Vagina (tissue), 2 donors: ENCODE data around the gene TMEM234. TPM values are rescaled to one million over a fixed set of nuclear protein-coding genes. Genes with fewer than 3 reads are reported as not detected.

ENCODE experiments used
- DNase-seq, 2 donors: peaks; one replicate each; pipeline ENCODE4 v3.0.0-alpha.2; 2017; ENCODE audit errors: extremely low spot score in 2 of 2
- H3K27ac ChIP-seq: fragments of 200-600 bp; sonication (generic); one replicate; pipeline ENCODE4 v1.5.1; 2019
- H3K27me3 ChIP-seq: fragments of 200-600 bp; sonication (generic); one replicate; pipeline ENCODE4 v1.5.1; 2019
- H3K36me3 ChIP-seq, 2 donors: fragments of 200-600 bp; sonication (generic); one replicate each; pipeline ENCODE4 v1.5.1; 2017 to 2019
- H3K4me1 ChIP-seq: fragments of 200-600 bp; sonication (generic); one replicate; pipeline ENCODE4 v1.5.1; 2019
- H3K4me3 ChIP-seq, 2 donors: fragments of 200-600 bp; sonication (generic); 1 replicate in 1 of 2; 2 replicates in 1 of 2; pipeline ENCODE4 v1.5.1; 2016 to 2019
- H3K9me3 ChIP-seq: fragments of 200-600 bp; sonication (generic); one replicate; pipeline ENCODE4 v1.5.1; 2019
- POLR2A ChIP-seq, 2 donors: fragments of 450-650 bp; IDR thresholded peaks; one replicate each; pipeline ENCODE4 v1.6.1; 2017; ENCODE audit warnings: antibody characterized with exemption in 2 of 2, mild to moderate bottlenecking in 2 of 2, moderate library complexity in 2 of 2
- POLR2AphosphoS5 ChIP-seq, 2 donors: sonication (generic); formaldehyde crosslinking; IDR thresholded peaks; one replicate each; pipeline ENCODE4 v1.9.0; 2017; ENCODE audit warnings: antibody characterized with exemption in 2 of 2, mild to moderate bottlenecking in 2 of 2, low read depth in 1 of 2; ENCODE audit not compliant: insufficient read depth in 1 of 2
- intact Hi-C: fragments of 100-400 bp; cut with DNase I; formaldehyde crosslinking; loops from one replicate; pipeline ENCODE4 v1.15.1; 2023
- total RNA-seq: library from RNA; depleted of rRNA; stranded (reverse); fragments of >200 nt; gene quantifications from one replicate; pipeline ENCODE4 v1.2.3, GENCODE V29; 2016
- TF ChIP-seq, protein P1 (sequence below), 3 experiments: fragments of 450-650 bp in 2 of 3; fragments of 200-600 bp in 1 of 3; sonication (generic) in 1 of 3; IDR thresholded peaks; one replicate each; pipeline ENCODE4 v1.5.1; 2017 to 2019; ENCODE audit warnings: antibody characterized with exemption in 3 of 3, mild to moderate bottlenecking in 2 of 3, moderate library complexity in 2 of 3

The TMEM234 gene
- total RNA-seq, 1 donor from 2014 or later = 8.3 TPM

DNA sequence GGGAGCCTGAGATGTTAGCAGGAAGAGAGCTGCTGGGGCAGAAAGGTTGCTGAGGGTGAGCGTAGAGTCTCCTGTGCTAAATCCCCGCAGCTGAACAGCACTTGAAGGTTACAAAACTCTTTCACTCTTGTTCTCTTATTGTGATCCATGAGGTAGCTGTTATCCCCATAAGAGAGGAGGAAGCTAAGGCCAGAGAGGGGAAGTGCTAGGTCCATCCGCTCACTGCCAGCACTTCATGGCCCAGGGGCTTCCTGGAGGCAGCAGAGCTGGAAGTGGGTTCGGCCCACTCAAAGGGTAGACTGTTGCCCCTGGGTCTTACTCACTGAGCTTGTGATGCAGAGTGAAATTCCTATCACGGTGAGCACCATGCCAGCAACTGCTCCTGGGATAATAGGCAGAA lies 5.6 kb downstream of the TMEM234 start:
- Histone ChIP-seq H3K9me3 (no peaks in the 10 kb centered on the region), H3K4me3 (no peak overlapping the region), H3K4me1 (peaks cover 12% of the 10 kb centered on the region), H3K36me3 (peaks cover 0 to 22% of the 10 kb centered on the region in 2 donors), H3K27me3 (no peaks in the 10 kb centered on the region), H3K27ac (no peak overlapping the region)
- intact Hi-C loops = no loop called here
- no peak for TF ChIP-seq POLR2A (IDR thresholded peaks at IDR 0.05)
- no peak for DNase-seq

DNA sequence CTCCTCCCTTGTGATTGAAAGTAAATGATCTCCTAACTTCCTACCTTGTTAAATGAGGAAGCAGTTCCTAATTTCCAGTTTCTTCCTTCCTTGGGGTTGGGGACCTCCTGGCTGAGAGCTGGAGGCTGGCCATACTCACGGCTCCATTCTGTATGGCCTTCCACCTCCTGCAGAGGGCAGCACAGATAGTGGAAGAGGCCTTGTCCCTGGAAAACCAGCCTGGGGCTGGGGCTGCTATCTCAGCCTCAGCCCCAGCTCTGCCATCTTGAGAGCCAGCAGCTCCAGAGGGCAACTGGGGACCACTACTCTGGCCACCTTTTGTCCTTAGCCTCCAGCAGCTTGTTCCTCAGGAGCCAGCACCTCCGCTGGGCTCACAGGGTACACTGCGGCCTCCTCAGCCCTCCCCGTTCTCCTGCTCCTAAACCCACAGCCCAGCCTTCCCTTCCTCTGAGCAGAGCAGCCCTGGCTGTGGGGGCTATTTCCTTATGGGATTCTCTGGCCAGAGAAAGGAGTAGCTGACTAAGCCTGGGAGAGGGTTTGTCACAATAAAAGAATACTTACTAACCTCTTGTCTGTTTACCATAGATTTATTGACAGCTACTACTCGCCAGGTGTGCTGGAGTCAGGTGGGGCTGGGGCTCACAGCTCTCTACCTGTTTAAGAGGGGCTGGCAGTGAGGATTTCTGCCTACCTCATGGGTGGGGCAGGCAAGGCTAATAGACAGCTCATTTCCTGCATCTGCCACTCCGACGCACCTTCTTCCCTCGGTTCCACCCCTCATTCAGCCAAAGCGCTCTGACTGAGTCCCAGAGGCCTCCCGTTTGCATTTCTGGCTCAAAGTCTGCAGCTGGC lies 6.3 kb downstream of the TMEM234 start:
- Histone ChIP-seq H3K4me1 (peaks cover 5% of the 10 kb centered on the region), H3K4me3 (no peak overlapping the region), H3K36me3 (peaks cover 0 to 22% of the 10 kb centered on the region in 2 donors), H3K9me3 (no peaks in the 10 kb centered on the region), H3K27me3 (no peaks in the 10 kb centered on the region), H3K27ac (no peak overlapping the region)
- TF ChIP-seq, protein P1, sequence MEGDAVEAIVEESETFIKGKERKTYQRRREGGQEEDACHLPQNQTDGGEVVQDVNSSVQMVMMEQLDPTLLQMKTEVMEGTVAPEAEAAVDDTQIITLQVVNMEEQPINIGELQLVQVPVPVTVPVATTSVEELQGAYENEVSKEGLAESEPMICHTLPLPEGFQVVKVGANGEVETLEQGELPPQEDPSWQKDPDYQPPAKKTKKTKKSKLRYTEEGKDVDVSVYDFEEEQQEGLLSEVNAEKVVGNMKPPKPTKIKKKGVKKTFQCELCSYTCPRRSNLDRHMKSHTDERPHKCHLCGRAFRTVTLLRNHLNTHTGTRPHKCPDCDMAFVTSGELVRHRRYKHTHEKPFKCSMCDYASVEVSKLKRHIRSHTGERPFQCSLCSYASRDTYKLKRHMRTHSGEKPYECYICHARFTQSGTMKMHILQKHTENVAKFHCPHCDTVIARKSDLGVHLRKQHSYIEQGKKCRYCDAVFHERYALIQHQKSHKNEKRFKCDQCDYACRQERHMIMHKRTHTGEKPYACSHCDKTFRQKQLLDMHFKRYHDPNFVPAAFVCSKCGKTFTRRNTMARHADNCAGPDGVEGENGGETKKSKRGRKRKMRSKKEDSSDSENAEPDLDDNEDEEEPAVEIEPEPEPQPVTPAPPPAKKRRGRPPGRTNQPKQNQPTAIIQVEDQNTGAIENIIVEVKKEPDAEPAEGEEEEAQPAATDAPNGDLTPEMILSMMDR (IDR thresholded peaks at IDR 0.05) = peak in 2 of 3 experiments; percentile 24 to 37
- TF ChIP-seq POLR2A (IDR thresholded peaks at IDR 0.05) (no peak), POLR2AphosphoS5 (IDR thresholded peaks at IDR 0.05; ENCODE audit: insufficient read depth in 1 of 2, low read depth in 1 of 2) (peak in 1 of 2 donors; percentile 25)
- intact Hi-C loops = no loop called here
- DNase-seq = no peak

DNA sequence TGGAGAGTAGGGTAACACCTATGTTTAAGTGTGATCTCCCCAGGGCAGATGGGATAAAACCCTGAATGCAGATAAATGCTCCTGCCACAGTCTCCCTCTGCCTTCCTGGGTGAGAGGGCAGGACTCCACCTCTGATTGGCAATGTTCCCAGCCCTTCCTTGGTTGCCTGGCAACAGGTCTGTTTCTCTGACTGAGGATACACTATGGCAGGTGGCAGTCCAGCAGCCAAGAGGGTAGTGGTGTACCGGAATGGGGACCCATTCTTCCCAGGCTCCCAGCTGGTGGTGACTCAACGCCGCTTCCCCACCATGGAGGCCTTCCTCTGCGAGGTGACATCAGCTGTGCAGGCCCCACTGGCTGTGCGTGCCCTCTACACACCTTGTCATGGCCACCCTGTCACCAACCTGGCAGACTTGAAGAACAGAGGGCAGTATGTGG lies 13.2 kb downstream of the TMEM234 start, which contains the start of gene DCDC2B:
TSS of gene DCDC2B (plus strand) at position 199 of the 438 bp plus-strand sequence. CDS start at position 204, 5 bp downstream.
- H3K27ac ChIP-seq = no peak within 1 kb of the TSS
- no peak within 1 kb of the TSS for H3K4me3 ChIP-seq
- TF ChIP-seq, protein P1 (IDR thresholded peaks at IDR 0.05) = no peak
- peak in 1 of 2 donors; percentile 29 for TF ChIP-seq POLR2AphosphoS5 (IDR thresholded peaks at IDR 0.05; ENCODE audit: insufficient read depth in 1 of 2, low read depth in 1 of 2)
- H3K9me3 ChIP-seq = no peaks in the 10 kb centered on the region
- intact Hi-C loops = no loop called here
- H3K27me3 ChIP-seq = no peaks in the 10 kb centered on the region
- no peak for DNase-seq
- H3K36me3 ChIP-seq = no peaks in the 10 kb centered on the region
- peaks cover 16% of the 10 kb centered on the region for H3K4me1 ChIP-seq

GRCh38 chr1:32208469-32208868 lies 13.7 kb downstream of the TMEM234 start:
- TF ChIP-seq, protein P1 (IDR thresholded peaks at IDR 0.05) = no peak
- TF ChIP-seq POLR2AphosphoS5 (IDR thresholded peaks at IDR 0.05; ENCODE audit: insufficient read depth in 1 of 2, low read depth in 1 of 2) (no peak), POLR2A (IDR thresholded peaks at IDR 0.05) (no peak)
- Histone ChIP-seq H3K9me3 (no peaks in the 10 kb centered on the region), H3K27ac (no peak overlapping the region), H3K4me1 (peaks cover 16% of the 10 kb centered on the region), H3K36me3 (no peaks in the 10 kb centered on the region), H3K4me3 (no peak overlapping the region), H3K27me3 (no peaks in the 10 kb centered on the region)
- no peak for DNase-seq
- intact Hi-C loops = no loop called here

- Histone ChIP-seq H3K27ac (peak within 1 kb of the TSS; percentile 40), H3K27me3 (no peaks in the 10 kb centered on the region), H3K4me3 (peak within 1 kb of the TSS; percentile 62 to 73), H3K4me1 (peaks cover 29% of the 10 kb centered on the region), H3K36me3 (no peaks in the 10 kb centered on the region), H3K9me3 (no peaks in the 10 kb centered on the region)
- no peak for DNase-seq
- intact Hi-C loops = no loop called here
- TF ChIP-seq, protein P1 (IDR thresholded peaks at IDR 0.05) = no peak
- TF ChIP-seq POLR2A (IDR thresholded peaks at IDR 0.05) = peak in 1 of 2 donors; percentile 29
- peak; percentile 76 to 92 for TF ChIP-seq POLR2AphosphoS5 (IDR thresholded peaks at IDR 0.05; ENCODE audit: insufficient read depth in 1 of 2, low read depth in 1 of 2)
Measured at GRCh38 chr1:32205401-32206370, 16.5 kb downstream of the TMEM234 start, which contains the start of gene IQCC. Gene IQCC, plus strand, starts transcription at chr1:32205671. Its CDS starts 11 bp downstream, at chr1:32205682.
